Measurements from ENCODE around the gene NECTIN2. TPM values are rescaled to one million over a fixed set of nuclear protein-coding genes. Genes with fewer than 3 reads are reported as not detected.

Gene NECTIN2
- total RNA-seq, 1 donor from 2014 or later, result 54.2 TPM

GRCh38 chr19:44900328-44901244 is 54.5 kb downstream of the NECTIN2 start:
- Mint-ChIP-seq H3K27ac (no peak overlapping the region), H3K4me3 (no peak overlapping the region), H3K36me3 (peaks cover 14% of the 10 kb centered on the region), H3K9me3 (no peaks in the 10 kb centered on the region), H3K4me1 (peaks cover 6% of the 10 kb centered on the region), H3K27me3 (ENCODE audit: insufficient read depth, low read depth) (peaks cover 11% of the 10 kb centered on the region)
- Histone ChIP-seq H3K4me2 (no peak overlapping the region), H3K4me3 (no peak overlapping the region), H4K20me1 (ENCODE audit: low read depth) (peaks cover 10% of the 10 kb centered on the region), H3K27ac (no peak overlapping the region), H3K4me1 (peaks cover 10% of the 10 kb centered on the region), H2AFZ (replicated peaks) (no peak overlapping the region), H3K27me3 (no peaks in the 10 kb centered on the region), H3K9ac (no peak overlapping the region), H3F3A (ENCODE audit: low read depth) (peaks cover 30% of the 10 kb centered on the region), H3K9me3 (ENCODE audit: low read depth) (no peaks in the 10 kb centered on the region), H3K79me2 (ENCODE audit: low read depth) (no peaks in the 10 kb centered on the region), H3K36me3 (no peaks in the 10 kb centered on the region)
- TF ChIP-seq EZH2 (IDR thresholded peaks at IDR 0.05), result no peak
- TF ChIP-seq, protein P1, sequence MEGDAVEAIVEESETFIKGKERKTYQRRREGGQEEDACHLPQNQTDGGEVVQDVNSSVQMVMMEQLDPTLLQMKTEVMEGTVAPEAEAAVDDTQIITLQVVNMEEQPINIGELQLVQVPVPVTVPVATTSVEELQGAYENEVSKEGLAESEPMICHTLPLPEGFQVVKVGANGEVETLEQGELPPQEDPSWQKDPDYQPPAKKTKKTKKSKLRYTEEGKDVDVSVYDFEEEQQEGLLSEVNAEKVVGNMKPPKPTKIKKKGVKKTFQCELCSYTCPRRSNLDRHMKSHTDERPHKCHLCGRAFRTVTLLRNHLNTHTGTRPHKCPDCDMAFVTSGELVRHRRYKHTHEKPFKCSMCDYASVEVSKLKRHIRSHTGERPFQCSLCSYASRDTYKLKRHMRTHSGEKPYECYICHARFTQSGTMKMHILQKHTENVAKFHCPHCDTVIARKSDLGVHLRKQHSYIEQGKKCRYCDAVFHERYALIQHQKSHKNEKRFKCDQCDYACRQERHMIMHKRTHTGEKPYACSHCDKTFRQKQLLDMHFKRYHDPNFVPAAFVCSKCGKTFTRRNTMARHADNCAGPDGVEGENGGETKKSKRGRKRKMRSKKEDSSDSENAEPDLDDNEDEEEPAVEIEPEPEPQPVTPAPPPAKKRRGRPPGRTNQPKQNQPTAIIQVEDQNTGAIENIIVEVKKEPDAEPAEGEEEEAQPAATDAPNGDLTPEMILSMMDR (IDR thresholded peaks at IDR 0.05), result no peak
- TF ChIP-seq EZH2phosphoT487 (IDR thresholded peaks at IDR 0.05), result no peak
- DNase-seq (ENCODE audit: low spot score), result no peak

DNA sequence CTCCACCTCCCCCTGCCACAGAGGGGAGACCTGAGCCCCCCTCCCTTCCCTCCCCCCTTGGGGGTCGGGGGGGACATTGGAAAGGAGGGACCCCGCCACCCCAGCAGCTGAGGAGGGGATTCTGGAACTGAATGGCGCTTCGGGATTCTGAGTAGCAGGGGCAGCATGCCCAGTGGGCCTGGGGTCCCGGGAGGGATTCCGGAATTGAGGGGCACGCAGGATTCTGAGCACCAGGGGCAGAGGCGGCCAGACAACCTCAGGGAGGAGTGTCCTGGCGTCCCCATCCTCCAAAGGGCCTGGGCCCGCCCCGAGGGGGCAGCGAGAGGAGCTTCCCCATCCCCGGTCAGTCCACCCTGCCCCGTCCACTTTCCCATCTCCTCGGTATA is 57.1 kb downstream of the NECTIN2 start:
- Histone ChIP-seq H3K27me3 (no peaks in the 10 kb centered on the region), H3K4me3 (no peak overlapping the region), H3K27ac (no peak overlapping the region), H3K36me3 (no peaks in the 10 kb centered on the region), H3K4me2 (no peak overlapping the region), H3K4me1 (peaks cover 10% of the 10 kb centered on the region), H2AFZ (replicated peaks) (no peak overlapping the region), H4K20me1 (ENCODE audit: low read depth) (peaks cover 17% of the 10 kb centered on the region), H3K9ac (no peak overlapping the region), H3F3A (ENCODE audit: low read depth) (peaks cover 46% of the 10 kb centered on the region), H3K9me3 (ENCODE audit: low read depth) (no peaks in the 10 kb centered on the region), H3K79me2 (ENCODE audit: low read depth) (peaks cover 9% of the 10 kb centered on the region)
- H3K4me1 Mint-ChIP-seq, result peaks cover 20% of the 10 kb centered on the region
- H3K27ac Mint-ChIP-seq, result no peak overlapping the region
- peaks cover 12% of the 10 kb centered on the region for H3K27me3 Mint-ChIP-seq (ENCODE audit: insufficient read depth, low read depth)
- H3K4me3 Mint-ChIP-seq, result no peak overlapping the region
- no peak for DNase-seq (ENCODE audit: low spot score)
- TF ChIP-seq EZH2phosphoT487 (IDR thresholded peaks at IDR 0.05) (no peak), EZH2 (IDR thresholded peaks at IDR 0.05) (no peak)
- TF ChIP-seq, protein P1 (IDR thresholded peaks at IDR 0.05), result no peak
- peaks cover 5% of the 10 kb centered on the region for H3K36me3 Mint-ChIP-seq
- no peaks in the 10 kb centered on the region for H3K9me3 Mint-ChIP-seq

DNA sequence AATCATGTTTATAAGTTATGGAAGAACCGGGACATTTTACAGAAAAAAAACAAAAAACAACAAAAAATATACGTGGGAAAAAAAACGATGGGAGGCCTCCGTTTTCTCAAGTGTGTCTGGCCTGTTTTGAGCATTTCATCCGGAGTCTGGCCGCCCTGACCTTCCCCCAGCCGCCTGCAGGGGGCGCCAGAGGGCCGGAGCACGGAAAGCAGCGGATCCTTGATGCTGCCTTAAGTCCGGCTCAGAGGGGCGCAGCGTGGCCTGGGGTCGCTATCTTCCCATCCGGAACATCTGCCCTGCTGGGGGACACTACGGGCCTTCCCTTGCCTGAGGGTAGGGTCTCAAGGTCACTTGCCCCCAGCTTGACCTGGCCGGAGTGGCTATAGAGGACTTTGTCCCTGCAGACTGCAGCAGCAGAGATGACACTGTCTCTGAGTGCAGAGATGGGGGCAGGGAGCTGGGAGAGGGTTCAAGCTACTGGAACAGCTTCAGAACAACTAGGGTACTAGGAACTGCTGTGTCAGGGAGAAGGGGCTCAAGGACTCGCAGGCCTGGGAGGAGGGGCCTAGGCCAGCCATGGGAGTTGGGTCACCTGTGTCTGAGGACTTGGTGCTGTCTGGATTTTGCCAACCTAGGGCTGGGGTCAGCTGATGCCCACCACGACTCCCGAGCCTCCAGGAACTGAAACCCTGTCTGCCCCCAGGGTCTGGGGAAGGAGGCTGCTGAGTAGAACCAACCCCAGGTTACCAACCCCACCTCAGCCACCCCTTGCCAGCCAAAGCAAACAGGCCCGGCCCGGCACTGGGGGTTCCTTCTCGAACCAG is 57.7 kb downstream of the NECTIN2 start:
- H3K4me3 Mint-ChIP-seq, result peak overlapping the region; percentile 69
- TF ChIP-seq, protein P1 (IDR thresholded peaks at IDR 0.05), result peak; percentile 98
- no peak for TF ChIP-seq EZH2phosphoT487 (IDR thresholded peaks at IDR 0.05)
- TF ChIP-seq EZH2 (IDR thresholded peaks at IDR 0.05), result no peak
- no peak overlapping the region for H2AFZ ChIP-seq (replicated peaks)
- H3F3A ChIP-seq (ENCODE audit: low read depth), result peaks cover 46% of the 10 kb centered on the region
- no peak overlapping the region for H3K27ac Mint-ChIP-seq
- no peak overlapping the region for H3K4me3 ChIP-seq
- H3K79me2 ChIP-seq (ENCODE audit: low read depth), result peaks cover 9% of the 10 kb centered on the region
- no peaks in the 10 kb centered on the region for H3K36me3 ChIP-seq
- peaks cover 4% of the 10 kb centered on the region for H3K36me3 Mint-ChIP-seq
- H3K27me3 ChIP-seq, result no peaks in the 10 kb centered on the region
- no peak overlapping the region for H3K27ac ChIP-seq
- peaks cover 12% of the 10 kb centered on the region for H3K27me3 Mint-ChIP-seq (ENCODE audit: insufficient read depth, low read depth)
- H4K20me1 ChIP-seq (ENCODE audit: low read depth), result peaks cover 17% of the 10 kb centered on the region
- no peaks in the 10 kb centered on the region for H3K9me3 Mint-ChIP-seq
- H3K4me2 ChIP-seq, result peak overlapping the region; percentile 16
- peaks cover 10% of the 10 kb centered on the region for H3K4me1 ChIP-seq
- no peak overlapping the region for H3K9ac ChIP-seq
- DNase-seq (ENCODE audit: low spot score), result peak; percentile 73
- H3K4me1 Mint-ChIP-seq, result peaks cover 20% of the 10 kb centered on the region
- no peaks in the 10 kb centered on the region for H3K9me3 ChIP-seq (ENCODE audit: low read depth)
